HCT116 (cell line): ENCODE measurements around the gene ISOC2. TPM values are rescaled to one million over a fixed set of nuclear protein-coding genes. Genes with fewer than 3 reads are reported as not detected.

Experiments used
- ATAC-seq: fragments of 200-7000 bp; cut with Tn5 transposase; 2 replicates; pipeline ENCODE4 v1.9.1; 2020; ENCODE audit warnings: mild to moderate bottlenecking, moderate library complexity
- BruUV-seq: library from RNA; stranded (reverse); fragments of 400-500 nt; replicated peaks from 2 replicates; lab custom pipeline; 2021; lab: Mats Ljungman, UMichigan
- CTCF ChIA-PET: fragments of 300-600 bp; sonication (Branson Sonifier 250); formaldehyde crosslinking; loops from one replicate; lab custom pipeline; 2021; ENCODE audit warnings: antibody characterized with exemption; lab: Charles Lee
- POLR2A ChIA-PET: fragments of 300-600, 350-600 bp; sonication (Branson Sonifier 250); formaldehyde crosslinking; loops from one replicate; lab custom pipeline; 2021; ENCODE audit warnings: antibody characterized with exemption; lab: Charles Lee
- RAD21 ChIA-PET, 2 experiments: fragments of 300-600 bp; sonication (Branson Sonifier 250); formaldehyde crosslinking; loops; one replicate each; lab custom pipeline; 2023; ENCODE audit warnings: low total read pairs in 2 of 2; ENCODE audit not compliant: uncharacterized antibody in 2 of 2, unreplicated experiment in 2 of 2, low non-redundant PET in 1 of 2; lab: Charles Lee
- DNase-seq: peaks from one replicate; pipeline ENCODE4 v3.0.0-alpha.2; 2010; ENCODE audit warnings: low read depth, low spot score
- H2AFZ ChIP-seq: fragments of 200-600 bp; shearing (Covaris generic), sonication (generic); 2 replicates; pipeline ENCODE4 v1.6.1; 2017; ENCODE audit warnings: low read depth, mixed run types, mixed read lengths, antibody characterized with exemption, low read length; ENCODE audit not compliant: poor library complexity, severe bottlenecking
- H3K27ac ChIP-seq: 2 replicates; pipeline ENCODE4 v1.5.1; 2012; ENCODE audit warnings: low read depth, low read length
- H3K27me3 ChIP-seq: fragments of 200-600 bp; sonication (generic); 2 replicates; pipeline ENCODE4 v1.6.1; 2016; ENCODE audit warnings: mixed run types, low read length, mixed read lengths; ENCODE audit not compliant: insufficient read depth
- H3K36me3 ChIP-seq, 2 experiments: fragments of 200-500 bp in 1 of 2; fragments of 200-600 bp in 1 of 2; sonication (Bioruptor generic) in 1 of 2; sonication (generic) in 1 of 2; 2 replicates each; pipeline versions ENCODE4 v1.5.1 to v1.6.1; 2014 to 2016; ENCODE audit warnings: low read length in 2 of 2, inconsistent platforms in 1 of 2, mixed read lengths in 1 of 2, mixed run types in 1 of 2; ENCODE audit not compliant: insufficient read depth in 2 of 2, control insufficient read depth in 1 of 2
- H3K4me1 ChIP-seq, 2 experiments: fragments of 200-600 bp in 1 of 2; sonication (generic) in 1 of 2; 2 replicates each; pipeline versions ENCODE4 v1.5.1 to v1.6.1; 2012 to 2017; ENCODE audit warnings: low read length in 2 of 2, inconsistent platforms in 1 of 2, mild to moderate bottlenecking in 1 of 2, mixed read lengths in 1 of 2, mixed run types in 1 of 2, moderate library complexity in 1 of 2; ENCODE audit not compliant: insufficient read depth in 2 of 2, control insufficient read depth in 1 of 2
- H3K4me2 ChIP-seq: fragments of 200-600 bp; sonication (generic); 2 replicates; pipeline ENCODE4 v1.6.1; 2017; ENCODE audit warnings: mixed run types, low read length, mixed read lengths
- H3K4me3 ChIP-seq, 2 experiments: fragments of 200-600 bp in 1 of 2; sonication (generic) in 1 of 2; replicated peaks in 1 of 2; 2 replicates each; pipeline ENCODE4 v1.5.1; 2011 to 2016; ENCODE audit warnings: low read length in 2 of 2, control low read depth in 1 of 2, low read depth in 1 of 2, mild to moderate bottlenecking in 1 of 2, mixed read lengths in 1 of 2, mixed run types in 1 of 2
- H3K79me2 ChIP-seq: fragments of 200-600 bp; sonication (generic); 2 replicates; pipeline ENCODE4 v1.6.1; 2017; ENCODE audit warnings: mild to moderate bottlenecking, mixed run types, low read length, moderate library complexity, mixed read lengths; ENCODE audit not compliant: insufficient read depth
- H3K9ac ChIP-seq: fragments of 200-600 bp; sonication (generic); 2 replicates; pipeline ENCODE4 v1.6.1; 2016; ENCODE audit warnings: low read length, mixed read lengths
- H3K9me2 ChIP-seq: fragments of 200-600 bp; sonication (generic), shearing (Covaris generic); 2 replicates; pipeline ENCODE4 v1.6.1; 2017; ENCODE audit warnings: mixed run types, mild to moderate bottlenecking, moderate library complexity; ENCODE audit not compliant: insufficient read depth
- H3K9me3 ChIP-seq, 2 experiments: fragments of 200-500 bp in 1 of 2; fragments of 200-600 bp in 1 of 2; sonication (Bioruptor generic) in 1 of 2; sonication (generic) in 1 of 2; 2 replicates each; pipeline ENCODE4 v1.6.1; 2014 to 2017; ENCODE audit warnings: low read length in 2 of 2, mixed read lengths in 2 of 2, inconsistent platforms in 1 of 2, low read depth in 1 of 2, mild to moderate bottlenecking in 1 of 2, mixed run types in 1 of 2, moderate library complexity in 1 of 2; ENCODE audit not compliant: control insufficient read depth in 1 of 2, insufficient read depth in 1 of 2
- H4K20me1 ChIP-seq: fragments of 200-600 bp; sonication (generic), shearing (Covaris generic); 2 replicates; pipeline ENCODE4 v1.6.1; 2017; ENCODE audit warnings: mixed run types, mild to moderate bottlenecking, moderate library complexity; ENCODE audit not compliant: insufficient read depth
- ELF1 ChIP-seq: IDR thresholded peaks from 2 replicates; pipeline ENCODE4 v1.6.1; 2012; ENCODE audit warnings: low read depth, borderline replicate concordance
- EZH2 ChIP-seq: fragments of 200-600 bp; sonication (generic); IDR thresholded peaks from 2 replicates; pipeline ENCODE4 v1.6.1; 2017; ENCODE audit warnings: antibody characterized with exemption, mixed run types
- FOSL1 ChIP-seq: IDR thresholded peaks from 2 replicates; pipeline ENCODE4 v1.6.1; 2012; ENCODE audit warnings: low read depth
- POLR2A ChIP-seq: IDR thresholded peaks from 2 replicates; pipeline ENCODE4 v1.7.0; 2011; ENCODE audit warnings: borderline replicate concordance; ENCODE audit not compliant: insufficient read depth, insufficient read length; ENCODE audit errors: extremely low read depth
- REST ChIP-seq: IDR thresholded peaks from 2 replicates; pipeline ENCODE4 v1.6.1; 2012; ENCODE audit warnings: low read depth
- SRF ChIP-seq: IDR thresholded peaks from 2 replicates; pipeline ENCODE4 v1.6.1; 2012; ENCODE audit warnings: low read depth
- YY1 ChIP-seq: IDR thresholded peaks from 2 replicates; pipeline ENCODE4 v1.6.1; 2011; ENCODE audit warnings: low read length, low read depth, moderate library complexity, mild to moderate bottlenecking; ENCODE audit not compliant: insufficient replicate concordance; ENCODE audit errors: extremely low read depth
- ZFX ChIP-seq: fragments of 450-650 bp; IDR thresholded peaks from 2 replicates; pipeline ENCODE4 v1.6.1; 2017
- ZNF274 ChIP-seq: fragments of 200-500 bp; sonication (Bioruptor generic); IDR thresholded peaks from 2 replicates; pipeline ENCODE4 v1.6.1; 2014; ENCODE audit warnings: mild to moderate bottlenecking, low read depth, low read length, inconsistent platforms
- intact Hi-C: fragments of 100-400 bp; cut with micrococcal nuclease; formaldehyde crosslinking; loops from 2 replicates; pipeline ENCODE4 v1.10.0; 2022
- total RNA-seq: library from RNA; stranded (reverse); gene quantifications from one replicate; pipeline ENCODE4 v1.2.1, GENCODE V29; 2021; ENCODE audit not compliant: unreplicated experiment

The ISOC2 gene
- total RNA-seq, 1 experiment from 2014 or later, result 56.8 TPM

- H3K36me3 ChIP-seq, result no peaks in the 10 kb centered on the region
- intact Hi-C loops, result no loop called here
- no peaks in the 10 kb centered on the region for H4K20me1 ChIP-seq
- H3K4me1 ChIP-seq, result peaks cover 19 to 43% of the 10 kb centered on the region in 2 experiments
- H3K4me3 ChIP-seq, result no peak overlapping the region
- H3K9ac ChIP-seq, result no peak overlapping the region
- BruUV-seq, result no TSS peak
- H3K27ac ChIP-seq, result no peak overlapping the region; the same call in 1 of the 2 replicates
- ChIA-PET CTCF (no interaction called here), POLR2A (no interaction called here), RAD21 (no interaction called here)
- DNase-seq (no peak), ATAC-seq (no peak)
- peaks cover 9% of the 10 kb centered on the region; the same call in 1 of the 2 replicates for H3K79me2 ChIP-seq
- TF ChIP-seq REST, result no peak
- TF ChIP-seq YY1, result no peak
- TF ChIP-seq SRF, result no peak
- no peak for TF ChIP-seq POLR2A
- TF ChIP-seq ELF1, result no peak
- no peak for TF ChIP-seq ZFX
- no peak for TF ChIP-seq FOSL1
- TF ChIP-seq ZNF274, result no peak
- TF ChIP-seq EZH2, result no peak
- H3K9me2 ChIP-seq, result no peaks in the 10 kb centered on the region
- H3K4me2 ChIP-seq, result no peak overlapping the region
- H3K27me3 ChIP-seq, result no peaks in the 10 kb centered on the region
- no peaks in the 10 kb centered on the region for H3K9me3 ChIP-seq
- H2AFZ ChIP-seq, result no peak overlapping the region
Measured at GRCh38 chr19:55463583-55464031, 2.2 kb upstream of the ISOC2 start.
